Activated gamma-delta T cell treated with Interleukin-2 at 50 U/mL for 16 hours (primary cell): Measurements from ENCODE around the gene MTUS2.
"Not testable (repeated sequence)": the region's sequence is repeated elsewhere in the genome, so short reads cannot be mapped to it uniquely, and the experiment has no call there.

Experiments used
- DNase-seq: peaks from one replicate; pipeline ENCODE4 v3.0.0-alpha.2; 2020

MTUS2 gene

DNA sequence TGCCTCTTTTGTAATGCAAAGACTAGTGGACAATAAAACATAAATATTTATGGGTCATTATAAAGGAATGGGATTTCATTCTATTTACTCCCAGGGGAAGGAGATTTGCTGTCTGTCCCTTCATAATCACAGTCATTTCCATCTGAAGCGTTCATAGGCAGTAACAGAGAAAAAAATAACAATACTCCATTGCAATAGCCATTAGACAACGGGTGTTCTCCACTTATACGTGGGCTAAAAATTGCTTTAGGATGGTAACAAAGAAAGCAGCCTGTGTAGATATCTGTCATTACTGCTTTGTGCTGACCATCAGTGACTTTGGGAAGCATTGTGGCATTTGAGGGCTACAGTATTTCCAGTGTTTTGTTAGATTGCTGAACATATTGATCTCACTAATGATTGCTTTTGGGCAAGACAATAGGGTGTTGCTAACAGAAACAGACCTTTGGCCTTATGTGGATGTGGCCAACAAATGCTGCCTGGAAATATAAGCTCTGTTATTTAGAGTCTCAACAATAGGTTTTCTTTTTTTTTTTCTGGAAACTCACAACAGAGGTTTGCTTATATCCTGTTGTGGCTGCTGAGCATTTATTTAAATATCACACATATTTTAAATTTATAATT is 355.2 kb downstream of the MTUS2 start:
- DNase-seq, result no peak

DNA sequence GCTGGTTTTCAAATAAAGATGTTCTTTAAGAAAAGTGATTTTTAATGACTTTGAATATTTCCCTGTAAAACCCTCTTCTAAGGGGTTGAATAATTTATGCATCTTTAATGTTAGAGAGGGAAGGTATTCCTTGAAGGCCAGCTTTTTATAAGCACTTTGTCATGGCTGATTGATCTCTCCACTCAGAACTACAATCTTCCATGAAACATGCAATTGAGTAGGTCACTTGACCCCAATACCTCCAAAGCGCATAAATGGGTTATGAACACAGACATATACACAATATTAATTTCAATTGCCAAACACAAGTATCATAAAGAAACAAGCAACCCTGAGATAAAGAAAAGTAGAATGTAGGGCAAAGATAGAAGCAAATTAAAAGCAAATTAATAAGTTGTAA is 359.9 kb downstream of the MTUS2 start:
- DNase-seq, result no peak

DNA sequence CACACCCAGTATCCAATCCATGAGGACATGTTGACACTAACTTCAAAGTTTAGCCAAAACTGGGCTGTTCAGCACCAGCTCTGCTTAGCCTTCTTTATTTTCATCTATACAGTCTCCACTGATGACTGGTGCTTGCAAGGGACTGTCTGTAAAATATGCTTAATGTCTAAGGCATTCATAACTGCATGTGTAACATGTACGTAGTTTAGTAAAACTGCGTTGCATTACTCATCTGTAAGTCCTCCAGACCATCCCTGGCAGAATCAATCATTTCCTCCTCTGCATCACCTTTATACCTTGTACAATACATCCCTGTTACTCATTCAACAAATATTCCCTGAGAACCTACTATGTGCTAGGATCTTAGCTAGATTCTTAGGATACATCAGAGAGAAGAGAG is 362.1 kb downstream of the MTUS2 start:
- no peak for DNase-seq

DNA sequence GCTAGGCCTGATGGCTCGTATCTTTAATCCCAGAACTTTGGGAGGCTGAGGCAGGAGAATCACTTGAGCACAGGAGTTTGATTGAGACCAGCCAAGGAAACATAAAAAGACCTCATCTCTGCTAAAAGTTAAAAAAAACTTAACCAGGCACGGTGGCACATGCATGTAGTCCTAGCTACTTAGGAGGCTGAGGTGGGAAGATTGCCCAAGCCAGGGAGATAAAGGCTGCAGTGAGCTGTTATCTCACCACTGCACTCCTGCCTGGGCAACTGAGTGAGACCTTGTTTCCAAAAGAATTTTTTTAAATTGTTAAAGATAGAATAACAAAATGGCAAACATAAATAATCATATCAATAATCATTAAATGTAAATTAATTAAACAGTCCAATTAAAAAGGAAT is 365.8 kb downstream of the MTUS2 start:
- DNase-seq, result no peak

DNA sequence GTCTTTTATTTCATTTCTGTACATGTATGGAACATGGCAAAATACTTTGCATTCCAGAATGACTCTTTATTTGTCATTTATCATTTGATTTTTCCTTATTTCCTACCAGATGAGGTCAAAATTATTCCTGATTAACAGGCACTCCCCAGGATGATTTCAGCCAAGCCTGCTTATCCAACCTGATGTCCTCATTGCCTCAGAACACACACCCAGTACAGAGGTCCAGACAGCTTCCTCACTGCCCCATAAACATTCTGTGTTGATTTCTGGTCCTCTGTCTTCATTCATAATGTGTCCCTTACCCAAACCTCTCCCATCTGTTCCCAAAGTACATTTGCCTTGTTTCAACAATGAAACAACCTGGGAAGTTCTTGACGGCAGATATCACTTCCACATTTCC is 367.4 kb downstream of the MTUS2 start:
- DNase-seq, result no peak

DNA sequence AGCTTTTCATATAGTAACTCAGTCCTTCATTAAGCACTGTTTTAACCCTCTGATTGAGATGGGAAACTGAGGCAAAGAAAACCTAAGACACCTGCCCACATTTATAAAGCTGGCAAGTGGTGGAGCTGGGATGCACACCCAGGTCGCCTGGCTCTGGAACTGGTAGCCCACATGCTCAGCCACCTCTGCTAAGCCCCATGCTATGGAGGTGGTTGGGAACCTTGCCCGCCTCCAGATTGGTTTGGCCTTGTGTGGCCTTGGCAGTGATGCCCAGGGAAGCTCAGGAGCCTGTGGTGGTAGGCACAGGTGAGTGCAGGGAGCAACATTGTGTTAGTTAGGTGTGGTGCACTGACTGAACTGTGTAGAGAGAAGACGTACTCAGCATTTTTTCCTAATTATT is 370.2 kb downstream of the MTUS2 start:
- no peak for DNase-seq

DNA sequence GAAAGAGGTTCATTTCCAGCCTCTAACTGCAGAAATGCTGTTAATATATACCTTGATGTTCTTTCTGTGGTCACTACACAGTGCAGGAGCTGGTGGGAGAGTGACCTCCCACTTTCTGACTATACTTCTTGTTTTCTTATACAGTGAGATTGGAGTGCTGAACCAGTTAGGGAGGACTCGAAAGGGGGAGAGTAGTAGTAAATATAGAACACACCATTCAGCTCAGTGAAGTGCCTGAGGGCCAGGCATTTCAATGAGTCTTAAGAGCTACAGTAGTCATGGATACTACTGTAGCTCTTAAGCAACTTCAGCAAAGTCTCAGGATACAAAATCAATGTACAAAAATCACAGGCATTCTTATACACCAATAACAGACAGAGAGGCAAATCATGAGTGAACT is 372.9 kb downstream of the MTUS2 start:
- DNase-seq, result no peak

DNA sequence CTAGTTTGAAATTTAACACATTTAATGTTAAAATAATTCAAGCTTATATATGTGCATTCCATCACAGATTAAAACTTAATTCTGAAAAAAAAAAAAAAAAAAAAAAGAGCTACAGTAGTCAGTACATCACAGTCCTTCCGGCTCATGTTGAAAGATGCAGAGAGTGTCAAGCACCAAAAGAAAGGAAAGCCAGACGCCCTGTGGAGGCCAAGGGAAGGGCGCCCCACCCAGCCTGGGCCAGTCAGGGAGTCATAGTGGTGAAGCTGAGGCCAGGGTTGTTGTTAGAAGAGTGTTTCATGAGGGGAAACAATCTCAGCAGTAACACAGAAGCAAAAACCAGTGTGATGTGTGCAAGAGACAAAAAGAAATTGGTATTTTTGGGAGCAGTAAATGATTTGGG is 375.3 kb downstream of the MTUS2 start:
- DNase-seq, result no peak

DNA sequence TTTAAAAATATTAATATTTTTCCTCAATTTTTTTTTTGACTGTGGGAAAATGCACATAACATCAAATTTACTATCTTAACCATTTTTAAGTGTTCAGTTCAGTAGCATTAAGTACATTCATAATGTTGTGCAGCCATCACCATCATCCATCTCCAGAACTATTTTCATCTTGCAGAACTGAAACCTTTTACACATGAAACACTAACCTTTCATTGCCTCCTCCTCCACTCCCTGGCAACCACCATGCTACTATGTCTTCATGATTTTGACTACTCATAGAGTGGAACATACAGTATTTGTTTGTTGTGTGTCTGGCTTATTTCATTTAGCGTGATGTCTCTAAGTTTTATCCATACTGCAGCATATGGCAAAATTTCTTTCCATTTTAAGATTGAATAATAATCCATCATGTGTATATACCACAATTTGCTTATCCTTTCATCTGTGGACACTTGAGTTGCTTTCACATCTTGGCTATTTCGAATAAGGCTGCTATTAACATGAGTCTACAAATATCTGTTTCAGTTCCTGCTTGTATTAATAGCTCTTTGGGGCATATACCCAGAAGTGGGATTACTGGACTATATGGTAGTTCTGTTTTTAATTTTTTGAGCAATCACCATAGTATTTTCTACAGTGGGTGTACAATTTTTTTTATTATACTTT is 376.4 kb downstream of the MTUS2 start:
- no peak for DNase-seq

DNA sequence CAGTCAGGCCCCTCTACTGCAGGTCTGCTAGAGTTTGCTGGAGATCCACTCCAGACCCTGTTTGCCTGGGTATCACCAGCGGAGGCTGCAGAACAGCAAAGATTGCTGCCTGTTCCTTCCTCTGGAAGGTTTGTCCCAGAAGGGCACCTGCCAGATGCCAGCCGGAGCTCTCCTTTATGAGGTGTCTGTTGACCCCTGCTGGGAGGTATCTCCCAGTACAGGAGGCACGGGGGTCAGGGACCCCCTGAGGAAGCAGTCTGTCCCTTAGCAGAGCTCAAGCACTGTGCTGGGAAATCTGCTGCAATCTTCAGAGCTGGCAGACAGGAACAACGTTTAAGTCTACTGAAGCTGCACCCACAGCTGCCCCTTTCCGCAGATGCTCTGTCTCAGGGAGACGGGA is 382.6 kb downstream of the MTUS2 start:
- DNase-seq, result not testable (repeated sequence)

DNA sequence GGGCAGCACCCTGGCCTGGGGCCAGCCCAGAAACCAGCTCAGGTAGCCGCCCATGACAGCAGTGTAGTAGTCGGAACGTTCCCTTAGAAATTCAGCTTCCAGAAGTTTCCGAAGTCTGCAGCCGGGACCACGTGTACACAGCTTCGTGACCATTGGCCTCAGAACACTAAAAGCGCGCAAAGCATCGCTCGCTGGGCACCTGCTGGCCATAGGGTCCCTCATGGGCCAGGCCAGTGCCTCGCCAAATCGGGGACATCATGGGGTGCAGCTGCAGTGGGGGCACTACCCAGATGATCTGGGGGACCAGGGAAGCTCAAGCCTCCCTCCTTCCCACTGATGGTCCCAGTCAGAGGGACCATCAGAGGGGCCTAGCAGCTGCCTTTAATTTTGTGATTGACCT is 384.5 kb downstream of the MTUS2 start:
- DNase-seq, result no peak

DNA sequence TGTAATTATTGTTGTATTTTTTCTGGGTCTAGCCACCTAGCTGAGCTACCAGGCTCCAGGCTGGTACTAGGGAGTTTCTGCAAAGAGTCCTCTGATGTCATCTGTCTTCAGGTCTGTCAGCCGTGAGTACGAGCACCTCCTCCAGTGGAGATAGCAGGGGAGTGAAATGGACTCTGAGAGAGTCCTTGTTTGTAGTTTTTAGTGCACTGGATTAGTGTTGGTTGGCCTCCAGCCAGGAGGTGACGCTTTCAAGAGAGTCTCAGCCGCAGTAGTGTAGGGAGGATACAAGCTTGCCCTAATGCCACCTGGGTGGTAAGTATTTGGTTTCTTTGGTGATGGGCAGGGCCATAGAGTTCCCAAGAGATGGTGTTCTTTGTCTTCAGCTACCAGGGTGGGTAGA is 390.5 kb downstream of the MTUS2 start:
- DNase-seq, result no peak

DNA sequence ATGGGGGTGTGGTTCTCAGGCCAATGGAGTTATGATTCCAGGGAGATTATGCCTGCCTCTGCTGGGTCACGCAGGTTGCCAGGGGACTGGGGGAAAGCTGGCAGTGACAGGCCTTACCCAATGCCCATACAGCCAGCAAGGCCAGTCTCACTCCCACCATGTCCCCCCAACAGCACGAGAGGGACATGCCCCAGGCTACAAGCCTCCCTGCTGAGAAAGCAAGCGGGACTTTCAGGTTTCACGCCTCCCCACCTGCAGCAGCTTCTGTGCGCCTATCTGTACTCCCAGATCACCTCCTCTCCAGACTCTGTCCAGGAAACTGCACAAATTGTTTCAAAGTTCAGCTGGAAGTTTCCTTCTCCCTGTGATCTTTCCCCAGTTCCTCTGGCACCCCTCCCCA is 391.0 kb downstream of the MTUS2 start:
- not testable (repeated sequence) for DNase-seq

DNA sequence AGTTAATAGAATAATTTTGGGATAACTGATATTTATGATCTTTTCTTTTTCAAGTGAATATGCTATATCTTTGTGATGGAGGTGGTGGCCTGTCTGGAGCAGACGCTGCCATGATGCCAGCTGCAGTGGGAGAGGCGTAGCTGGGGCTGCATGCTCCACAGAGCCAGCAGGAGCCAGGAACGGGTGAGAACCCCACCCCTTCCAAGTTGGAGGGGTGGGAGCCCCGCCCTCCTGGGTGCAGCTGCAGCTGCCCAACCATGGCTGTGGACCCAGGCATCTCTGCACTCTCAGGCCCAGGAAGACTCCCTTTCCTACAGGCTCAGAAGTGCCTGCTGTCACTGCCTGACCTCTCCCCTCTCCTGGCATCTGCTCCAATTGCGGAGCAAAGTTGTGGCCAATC is 402.3 kb downstream of the MTUS2 start:
- no peak for DNase-seq

DNA sequence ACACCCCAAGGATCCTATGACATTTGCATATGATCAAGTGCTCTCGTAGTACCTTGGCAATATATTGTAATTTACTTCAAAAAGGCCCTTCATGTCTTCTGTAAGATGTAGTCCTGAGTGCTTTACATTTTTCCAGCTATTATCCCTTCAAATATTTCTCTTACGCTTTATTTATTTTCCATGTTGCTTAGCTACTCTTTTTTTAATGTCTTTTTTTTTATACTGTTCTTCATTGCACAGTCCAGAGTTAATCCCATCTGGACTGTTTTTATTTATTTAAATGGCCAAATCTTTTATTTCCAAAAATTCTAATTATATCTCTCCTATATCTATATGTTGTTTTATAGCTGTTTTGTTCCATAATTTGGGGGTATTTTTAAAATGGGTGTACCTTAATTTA is 404.1 kb downstream of the MTUS2 start:
- DNase-seq, result no peak

DNA sequence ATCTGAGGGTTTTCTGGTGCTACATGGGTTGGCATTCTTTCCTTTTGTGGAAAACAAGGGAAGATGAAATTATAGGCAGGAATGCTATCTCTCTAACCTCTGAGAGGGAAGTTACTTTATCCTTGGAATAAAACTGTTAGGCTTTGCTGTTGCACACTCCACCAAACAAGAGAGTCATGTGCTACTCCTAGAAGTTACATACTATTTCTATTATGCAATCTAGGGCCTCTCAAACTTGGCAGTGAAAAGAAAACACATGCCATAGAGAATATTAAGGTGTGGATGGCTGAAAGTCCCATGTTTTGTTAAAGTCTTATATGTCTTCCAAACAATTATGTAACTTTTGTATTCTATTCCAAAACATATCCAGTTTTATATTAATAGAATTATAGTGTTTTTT is 407.4 kb downstream of the MTUS2 start:
- no peak for DNase-seq

DNA sequence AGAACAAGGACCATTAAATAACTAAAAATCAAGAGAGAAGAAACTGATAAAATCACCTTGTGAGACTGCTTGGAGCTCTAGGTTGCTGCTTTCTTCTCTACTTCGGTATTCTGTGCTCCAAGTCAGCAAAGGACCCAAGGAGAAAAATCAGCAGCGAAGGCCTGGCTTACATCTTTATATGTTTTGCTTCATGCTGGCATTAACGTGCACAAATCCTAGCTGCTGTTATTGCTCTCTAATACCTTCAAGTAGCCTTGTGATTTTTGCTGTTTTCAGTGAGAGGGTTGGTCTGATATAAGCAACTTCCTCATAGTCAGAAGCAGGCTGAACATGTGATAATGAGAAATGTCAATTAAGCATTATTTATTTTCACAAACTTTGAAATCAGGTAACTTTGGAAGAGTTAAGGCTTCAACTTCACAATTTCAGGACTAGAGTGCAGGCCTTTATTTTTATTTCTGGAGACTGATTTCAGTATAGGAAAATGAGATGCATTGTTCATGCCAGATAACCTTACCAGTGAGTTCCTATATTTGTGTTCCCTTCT is 410.2 kb downstream of the MTUS2 start:
- no peak for DNase-seq

DNA sequence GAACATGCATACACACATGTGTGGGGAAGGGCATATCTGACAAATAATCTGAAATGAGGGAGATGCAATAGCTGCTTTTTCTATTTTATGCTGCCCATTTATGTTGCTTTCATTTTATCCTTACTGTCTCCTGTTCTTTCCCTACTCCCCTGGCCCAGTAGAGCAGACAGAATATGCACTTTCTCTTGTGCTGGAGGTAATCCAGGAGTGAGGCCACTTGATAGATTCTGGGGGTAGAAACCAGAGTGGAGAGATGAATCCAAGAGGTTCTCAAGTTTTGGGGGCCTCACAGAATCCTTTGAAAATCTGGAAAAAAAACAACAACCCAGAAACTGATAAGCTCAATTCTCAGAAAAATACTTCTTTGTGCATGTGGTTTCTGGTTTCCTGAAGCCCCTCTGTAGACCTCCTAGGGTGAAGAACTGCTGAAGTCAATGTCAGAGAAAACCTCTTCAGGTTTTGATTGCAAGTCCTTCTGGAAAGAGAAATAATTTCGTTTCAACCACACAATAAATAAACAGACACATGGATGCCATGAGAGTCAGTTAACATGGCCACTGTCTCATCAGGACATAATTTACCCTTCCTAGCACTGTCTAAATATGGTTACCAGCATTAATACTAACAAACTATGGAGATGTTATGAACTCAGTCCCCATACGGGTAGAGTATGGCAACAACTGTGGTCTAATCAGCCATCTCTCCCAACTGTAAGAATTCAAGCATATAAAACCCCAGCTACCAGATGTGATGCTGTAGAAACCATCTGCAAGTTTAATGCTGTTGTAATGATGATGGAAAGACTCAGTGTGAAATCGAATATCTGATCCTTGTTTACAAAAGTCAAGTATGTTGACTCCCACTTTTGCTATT is 419.8 kb downstream of the MTUS2 start:
- DNase-seq, result no peak

DNA sequence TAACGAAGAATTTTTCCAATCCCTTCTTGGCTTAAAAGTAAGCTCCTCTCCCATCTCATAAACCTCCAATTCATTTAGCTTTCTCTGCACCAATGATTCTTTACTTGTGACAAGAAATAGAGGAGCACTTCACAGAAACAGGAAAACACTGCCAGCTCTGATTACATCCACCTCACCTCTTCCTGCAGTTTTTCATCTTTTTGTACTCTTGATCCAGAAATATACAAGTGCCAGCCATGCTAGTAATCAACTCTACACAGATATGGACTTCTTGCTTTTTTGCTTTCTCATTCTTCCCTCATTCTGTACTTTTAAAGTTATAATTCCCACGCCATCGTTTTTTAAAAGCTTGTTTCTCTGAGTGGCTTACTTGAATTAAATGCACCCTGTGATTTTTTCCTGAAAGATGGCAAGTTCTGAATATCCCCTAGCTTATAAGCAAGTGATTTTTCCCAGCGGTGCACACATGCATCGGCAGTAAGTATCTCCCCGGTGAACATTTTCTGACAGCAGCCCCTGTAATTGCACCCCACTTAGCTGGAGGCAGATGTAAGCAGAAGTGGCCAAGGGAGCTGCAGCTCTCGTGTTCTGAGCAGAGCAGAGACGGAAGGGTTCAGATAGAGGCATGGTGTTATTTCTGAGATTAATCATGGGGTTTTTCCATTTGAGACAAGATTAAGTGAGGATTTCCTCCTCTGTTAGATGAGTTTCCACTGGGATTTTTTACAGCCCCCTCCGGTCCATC is 434.7 kb downstream of the MTUS2 start:
- no peak for DNase-seq

DNA sequence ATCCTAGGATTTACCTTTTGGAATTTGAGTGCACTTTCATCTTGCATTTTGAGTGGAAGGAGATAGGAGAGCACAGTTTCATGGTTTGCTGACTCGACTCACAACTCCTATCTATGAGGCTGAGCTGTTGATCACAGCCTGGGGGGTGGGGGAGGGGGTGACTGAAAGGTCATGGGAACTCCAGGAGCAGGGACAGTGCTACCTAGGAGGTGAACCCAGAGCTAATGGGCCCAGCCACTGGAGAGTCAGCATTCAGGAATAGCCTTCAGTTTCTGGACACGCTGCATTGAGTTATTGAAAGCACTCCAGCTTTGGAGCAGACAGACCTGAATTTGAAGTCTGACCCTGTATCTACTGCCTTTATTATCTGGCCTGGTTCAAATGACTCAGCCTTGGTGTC is 435.4 kb downstream of the MTUS2 start:
- no peak for DNase-seq

DNA sequence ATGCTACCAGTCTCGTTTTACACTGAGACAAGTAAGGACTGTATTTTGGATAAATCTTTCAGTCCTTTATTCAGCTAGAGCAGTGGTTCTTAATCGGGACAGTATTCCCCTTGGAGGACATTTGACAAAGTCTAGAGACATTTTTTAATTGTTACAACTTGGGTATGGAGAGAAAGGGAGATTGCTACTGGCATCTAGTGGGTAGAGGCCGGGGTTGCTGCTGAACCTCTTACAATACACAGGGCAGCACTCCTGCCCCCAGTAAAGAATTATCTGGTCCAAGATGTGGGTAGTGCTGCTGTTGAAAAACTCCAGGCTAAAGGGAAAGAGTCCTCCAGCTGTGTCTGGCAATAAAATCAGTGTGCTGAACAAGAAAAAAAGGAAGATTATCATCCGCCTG is 440.5 kb downstream of the MTUS2 start:
- no peak for DNase-seq

DNA sequence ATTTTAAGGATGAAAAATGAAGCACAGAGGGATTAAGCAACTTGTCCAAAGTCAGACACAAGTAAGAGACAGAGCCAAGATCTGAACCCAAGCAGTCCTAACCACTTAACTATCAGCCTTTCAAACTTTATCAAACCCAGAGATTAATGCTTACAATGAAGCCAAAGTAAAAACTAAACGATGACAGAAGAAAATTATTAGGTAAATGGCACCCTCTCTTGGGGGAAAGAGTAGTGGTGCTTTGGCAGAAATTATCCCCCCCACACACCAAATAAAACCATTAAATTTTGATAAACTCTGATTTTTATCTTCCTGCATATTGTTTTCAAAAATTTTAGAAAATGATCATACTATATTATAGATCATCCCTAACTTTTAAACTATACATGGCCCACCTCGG is 446.1 kb downstream of the MTUS2 start:
- DNase-seq, result no peak
